Measurements from ENCODE around the gene TMEM59. TPM values are rescaled to one million over a fixed set of nuclear protein-coding genes. Genes with fewer than 3 reads are reported as not detected.

Gene TMEM59
- total RNA-seq, 4 donors from 2014 or later: 157 to 323 (median 234) TPM

GRCh38 chr1:54086754-54087153 is 33.8 kb upstream of the TMEM59 start:
- no peak overlapping the region for H3K27ac ChIP-seq
- 96% methylated on average over 1 of the region's 1 CpG for WGBS
- no peaks in the 10 kb centered on the region for H3K27me3 ChIP-seq
- no peaks in the 10 kb centered on the region for H3K4me1 ChIP-seq
- TF ChIP-seq CTCF (IDR thresholded peaks at IDR 0.05): no peak
- TF ChIP-seq POLR2A (IDR thresholded peaks at IDR 0.05): no peak
- no peak for TF ChIP-seq EP300 (IDR thresholded peaks at IDR 0.05)
- no peak for TF ChIP-seq POLR2AphosphoS5 (IDR thresholded peaks at IDR 0.05)
- no peaks in the 10 kb centered on the region for H3K9me3 ChIP-seq
- H3K4me3 ChIP-seq: no peak overlapping the region
- peaks cover 6% of the 10 kb centered on the region for H3K36me3 ChIP-seq
- no peak for DNase-seq (ENCODE audit: low spot score in 2 of 2)

GRCh38 chr1:54084794-54085193 is 31.8 kb upstream of the TMEM59 start:
- Histone ChIP-seq H3K27ac (no peak overlapping the region), H3K4me1 (no peaks in the 10 kb centered on the region), H3K4me3 (no peak overlapping the region), H3K27me3 (no peaks in the 10 kb centered on the region), H3K9me3 (no peaks in the 10 kb centered on the region), H3K36me3 (peaks cover 6% of the 10 kb centered on the region)
- TF ChIP-seq CTCF (IDR thresholded peaks at IDR 0.05) (no peak), EP300 (IDR thresholded peaks at IDR 0.05) (no peak), POLR2AphosphoS5 (IDR thresholded peaks at IDR 0.05) (no peak), POLR2A (IDR thresholded peaks at IDR 0.05) (no peak)
- no peak for DNase-seq (ENCODE audit: low spot score in 2 of 2)
- WGBS: 94% methylated on average over 2 of the region's 2 CpGs

DNA sequence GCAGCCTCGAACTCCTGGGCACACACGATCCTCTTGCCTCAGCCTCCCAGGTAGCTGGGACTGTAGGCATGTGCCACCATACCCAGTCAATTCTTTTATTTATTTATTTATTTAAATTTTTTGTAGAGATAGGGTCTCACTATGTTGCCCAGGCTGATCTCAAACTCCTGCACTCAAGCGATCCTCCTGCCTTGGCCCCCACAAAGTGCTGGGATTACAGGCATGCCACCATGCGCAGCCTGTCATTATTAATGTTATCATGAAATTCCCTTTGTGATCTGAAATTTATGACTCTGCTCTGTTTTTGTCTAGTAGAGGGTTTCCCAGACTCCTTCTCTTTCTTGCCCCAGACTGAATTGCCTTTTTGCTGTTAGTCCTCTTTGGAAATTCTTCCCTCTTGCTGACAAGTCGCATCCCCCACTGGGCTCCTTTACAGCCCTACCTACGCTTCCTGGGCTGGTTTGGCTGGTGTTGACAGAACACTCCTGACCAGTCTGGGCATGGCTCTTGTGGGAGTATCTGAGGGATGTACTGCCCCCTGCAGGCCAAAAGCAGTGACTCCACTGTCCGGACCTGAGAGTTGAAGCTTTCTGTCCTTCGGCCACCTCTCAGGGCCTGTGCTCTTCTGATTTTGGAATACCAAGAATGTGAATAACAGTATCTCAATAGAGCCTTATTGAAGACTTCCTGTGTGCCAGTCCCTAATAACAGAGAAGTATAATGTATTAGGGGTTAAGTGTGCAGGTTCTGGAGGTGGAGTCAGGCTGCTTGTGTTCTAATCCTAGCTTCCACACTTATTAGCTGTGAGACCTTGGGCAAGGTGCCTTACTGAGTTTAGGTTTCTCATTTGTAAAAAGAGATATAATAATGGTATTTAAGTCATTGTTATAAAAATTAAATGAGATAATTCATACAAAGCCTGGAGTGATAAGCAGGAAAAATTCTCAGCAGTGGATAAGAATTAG is 28.6 kb upstream of the TMEM59 start:
- Histone ChIP-seq H3K27me3 (no peaks in the 10 kb centered on the region), H3K27ac (no peak overlapping the region), H3K4me1 (no peaks in the 10 kb centered on the region), H3K4me3 (no peak overlapping the region), H3K36me3 (peaks cover 6% of the 10 kb centered on the region), H3K9me3 (no peaks in the 10 kb centered on the region)
- 75% methylated on average over 8 of the region's 8 CpGs for WGBS
- no peak for TF ChIP-seq POLR2AphosphoS5 (IDR thresholded peaks at IDR 0.05)
- TF ChIP-seq CTCF (IDR thresholded peaks at IDR 0.05): peak; percentile 12 to 61
- no peak for TF ChIP-seq EP300 (IDR thresholded peaks at IDR 0.05)
- TF ChIP-seq POLR2A (IDR thresholded peaks at IDR 0.05): no peak
- DNase-seq (ENCODE audit: low spot score in 2 of 2): peak in 1 of 2 donors; percentile 74

GRCh38 chr1:54080598-54081049 is 27.6 kb upstream of the TMEM59 start:
- DNase-seq (ENCODE audit: low spot score in 2 of 2): no peak
- Histone ChIP-seq H3K4me1 (no peaks in the 10 kb centered on the region), H3K27me3 (no peaks in the 10 kb centered on the region), H3K27ac (no peak overlapping the region), H3K4me3 (no peak overlapping the region), H3K9me3 (no peaks in the 10 kb centered on the region), H3K36me3 (peaks cover 1% of the 10 kb centered on the region)
- WGBS: 96% methylated on average over 2 of the region's 2 CpGs
- no peak for TF ChIP-seq POLR2A (IDR thresholded peaks at IDR 0.05)
- no peak for TF ChIP-seq POLR2AphosphoS5 (IDR thresholded peaks at IDR 0.05)
- TF ChIP-seq EP300 (IDR thresholded peaks at IDR 0.05): no peak
- TF ChIP-seq CTCF (IDR thresholded peaks at IDR 0.05): no peak

GRCh38 chr1:54077359-54077758 is 24.4 kb upstream of the TMEM59 start:
- H3K4me1 ChIP-seq: no peaks in the 10 kb centered on the region
- TF ChIP-seq POLR2A (IDR thresholded peaks at IDR 0.05): no peak
- TF ChIP-seq POLR2AphosphoS5 (IDR thresholded peaks at IDR 0.05): no peak
- TF ChIP-seq CTCF (IDR thresholded peaks at IDR 0.05): no peak
- TF ChIP-seq EP300 (IDR thresholded peaks at IDR 0.05): no peak
- DNase-seq (ENCODE audit: low spot score in 2 of 2): no peak
- no peak overlapping the region for H3K4me3 ChIP-seq
- H3K27me3 ChIP-seq: no peaks in the 10 kb centered on the region
- H3K36me3 ChIP-seq: no peaks in the 10 kb centered on the region
- no peaks in the 10 kb centered on the region for H3K9me3 ChIP-seq
- no peak overlapping the region for H3K27ac ChIP-seq

Measured in suprapubic skin (tissue), 4 donors.